SK-N-SH treated with all-trans-retinoic acid at 6 μM for 48 hours (cell line): ENCODE results near the gene ZFYVE27.

Experiments used
- ATAC-seq: fragments of 200-7000 bp; cut with Tn5 transposase; 3 replicates; pipeline ENCODE4 v1.9.1; 2020; ENCODE audit warnings: mild to moderate bottlenecking, moderate library complexity
- ARNTL ChIP-seq: fragments of 450-650 bp; formaldehyde crosslinking; IDR thresholded peaks from 2 replicates; pipeline ENCODE4 v1.5.0; 2020; ENCODE audit warnings: low read depth, mild to moderate bottlenecking, moderate library complexity, borderline replicate concordance
- BACH2 ChIP-seq: fragments of 250-450 bp; sonication (Bioruptor Pico); IDR thresholded peaks from 2 replicates; pipeline ENCODE4 v1.9.0; 2021; ENCODE audit warnings: mild to moderate bottlenecking, borderline replicate concordance
- CREB5 ChIP-seq: fragments of 250-450 bp; sonication (Bioruptor Pico); IDR thresholded peaks from 2 replicates; pipeline ENCODE4 v1.5.1; 2020; ENCODE audit warnings: low read depth, mild to moderate bottlenecking, moderate library complexity
- CSDC2 ChIP-seq: fragments of 250-450 bp; sonication (Bioruptor Pico); IDR thresholded peaks from 2 replicates; pipeline ENCODE4 v1.5.0; 2020; ENCODE audit warnings: mild to moderate bottlenecking, moderate library complexity
- ESRRG ChIP-seq: fragments of 250-450 bp; sonication (Bioruptor Pico); IDR thresholded peaks from 2 replicates; pipeline ENCODE4 v1.6.1; 2021; ENCODE audit warnings: mild to moderate bottlenecking
- GLIS3 ChIP-seq: fragments of 250-450 bp; sonication (Bioruptor Pico); IDR thresholded peaks from 2 replicates; pipeline ENCODE4 v1.5.0; 2020; ENCODE audit warnings: mild to moderate bottlenecking, moderate library complexity
- ISL1 ChIP-seq: fragments of 250-450 bp; sonication (Bioruptor Pico); IDR thresholded peaks from 2 replicates; pipeline ENCODE4 v2.1.2; 2022; ENCODE audit warnings: mild to moderate bottlenecking, moderate library complexity
- OSR1 ChIP-seq: fragments of 250-450 bp; sonication (Bioruptor Pico); IDR thresholded peaks from 2 replicates; pipeline ENCODE4 v1.8.0; 2022; ENCODE audit warnings: moderate library complexity, mild to moderate bottlenecking, inconsistent platforms
- POU6F1 ChIP-seq: fragments of 250-450 bp; sonication (Bioruptor Pico); IDR thresholded peaks from 2 replicates; pipeline ENCODE4 v1.8.0; 2021; ENCODE audit warnings: low read depth, mild to moderate bottlenecking, moderate library complexity, borderline replicate concordance
- PPARA ChIP-seq: fragments of 250-450 bp; sonication (Bioruptor Pico); IDR thresholded peaks from 2 replicates; pipeline ENCODE4 v1.5.0; 2020; ENCODE audit warnings: mild to moderate bottlenecking, borderline replicate concordance
- RARB ChIP-seq: fragments of 250-450 bp; sonication (Bioruptor Pico); IDR thresholded peaks from 2 replicates; pipeline ENCODE4 v1.8.0; 2021; ENCODE audit warnings: mild to moderate bottlenecking, moderate library complexity
- SNAI2 ChIP-seq: fragments of 250-450 bp; sonication (Bioruptor Pico); IDR thresholded peaks from 2 replicates; pipeline ENCODE4 v1.5.0; 2020; ENCODE audit warnings: mild to moderate bottlenecking, moderate library complexity
- TCF4 ChIP-seq: fragments of 250-450 bp; sonication (Bioruptor Pico); IDR thresholded peaks from 2 replicates; pipeline ENCODE4 v1.8.0; 2021; ENCODE audit warnings: mild to moderate bottlenecking, moderate library complexity, borderline replicate concordance
- TOX ChIP-seq: fragments of 250-450 bp; sonication (Bioruptor Pico); IDR thresholded peaks from 2 replicates; pipeline ENCODE4 v1.8.0; 2021; ENCODE audit warnings: mild to moderate bottlenecking, moderate library complexity, borderline replicate concordance
- ZC3H10 ChIP-seq: fragments of 250-450 bp; sonication (Bioruptor Pico); IDR thresholded peaks from 2 replicates; pipeline ENCODE4 v1.5.1; 2021; ENCODE audit warnings: mild to moderate bottlenecking, moderate library complexity
- ZFP3 ChIP-seq: fragments of 250-450 bp; sonication (Bioruptor Pico); IDR thresholded peaks from 2 replicates; pipeline ENCODE4 v1.5.0; 2020; ENCODE audit warnings: mild to moderate bottlenecking, moderate library complexity
- ZFP30 ChIP-seq: fragments of 450-650 bp; formaldehyde crosslinking; IDR thresholded peaks from 2 replicates; pipeline ENCODE4 v1.5.0; 2022; ENCODE audit warnings: mild to moderate bottlenecking, moderate library complexity
- ZNF565 ChIP-seq: fragments of 450-650 bp; formaldehyde crosslinking; conservative IDR thresholded peaks from 2 replicates; pipeline ENCODE4 v1.5.0; 2020; ENCODE audit warnings: low read depth, mild to moderate bottlenecking, moderate library complexity
- ZNF70 ChIP-seq: fragments of 450-650 bp; formaldehyde crosslinking; IDR thresholded peaks from 2 replicates; pipeline ENCODE4 v1.5.0; 2020; ENCODE audit warnings: mild to moderate bottlenecking, moderate library complexity
- ZNF8 ChIP-seq: fragments of 450-650 bp; formaldehyde crosslinking; IDR thresholded peaks from 2 replicates; pipeline ENCODE4 v1.5.0; 2020; ENCODE audit warnings: mild to moderate bottlenecking, moderate library complexity
- TF ChIP-seq, protein P1 (sequence below): fragments of 250-450 bp; sonication (Bioruptor Pico); IDR thresholded peaks from 2 replicates; pipeline ENCODE4 v1.5.1; 2021; ENCODE audit warnings: mild to moderate bottlenecking, moderate library complexity
- TF ChIP-seq, protein P2 (sequence below): fragments of 250-450 bp; sonication (Bioruptor Pico); IDR thresholded peaks from 2 replicates; pipeline ENCODE4 v1.8.0; 2020; ENCODE audit warnings: mild to moderate bottlenecking, moderate library complexity, borderline replicate concordance
- TF ChIP-seq, protein P3 (sequence below): fragments of 250-450 bp; sonication (Bioruptor Pico); IDR thresholded peaks from 2 replicates; pipeline ENCODE4 v1.5.0; 2020; ENCODE audit warnings: mild to moderate bottlenecking, moderate library complexity

The ZFYVE27 gene

DNA sequence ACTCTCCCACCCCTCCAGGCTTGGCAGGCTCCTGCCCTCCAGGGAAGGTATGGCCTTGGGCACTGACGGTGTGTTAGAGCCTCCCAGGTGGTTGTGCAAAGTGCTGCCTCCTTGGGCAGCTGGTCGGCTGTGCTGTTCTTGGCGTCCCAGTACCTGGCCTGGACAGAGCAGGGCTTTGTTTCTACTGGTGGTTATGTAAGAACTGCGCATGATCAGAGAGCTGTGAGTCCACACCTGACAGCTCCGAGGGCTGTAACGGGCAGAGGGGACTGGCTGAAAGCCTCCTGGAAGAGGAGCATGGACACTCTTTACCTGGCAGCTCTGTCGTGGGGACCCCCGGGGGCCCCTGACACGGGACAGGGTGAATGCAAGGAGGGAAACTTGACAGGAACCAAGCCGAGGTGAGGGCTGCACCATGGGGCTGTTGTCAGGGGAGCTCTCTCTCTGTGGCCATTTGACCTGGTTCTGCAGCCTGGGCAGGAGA is 37.9 kb downstream of the ZFYVE27 start:
- ATAC-seq: no peak
- TF ChIP-seq, protein P1, sequence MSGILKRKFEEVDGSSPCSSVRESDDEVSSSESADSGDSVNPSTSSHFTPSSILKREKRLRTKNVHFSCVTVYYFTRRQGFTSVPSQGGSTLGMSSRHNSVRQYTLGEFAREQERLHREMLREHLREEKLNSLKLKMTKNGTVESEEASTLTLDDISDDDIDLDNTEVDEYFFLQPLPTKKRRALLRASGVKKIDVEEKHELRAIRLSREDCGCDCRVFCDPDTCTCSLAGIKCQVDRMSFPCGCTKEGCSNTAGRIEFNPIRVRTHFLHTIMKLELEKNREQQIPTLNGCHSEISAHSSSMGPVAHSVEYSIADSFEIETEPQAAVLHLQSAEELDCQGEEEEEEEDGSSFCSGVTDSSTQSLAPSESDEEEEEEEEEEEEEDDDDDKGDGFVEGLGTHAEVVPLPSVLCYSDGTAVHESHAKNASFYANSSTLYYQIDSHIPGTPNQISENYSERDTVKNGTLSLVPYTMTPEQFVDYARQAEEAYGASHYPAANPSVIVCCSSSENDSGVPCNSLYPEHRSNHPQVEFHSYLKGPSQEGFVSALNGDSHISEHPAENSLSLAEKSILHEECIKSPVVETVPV (CRISPR knock-in tag): no peak
- TF ChIP-seq ARNTL (no peak), ZNF8 (CRISPR knock-in tag) (no peak), TOX (CRISPR knock-in tag) (no peak), ZC3H10 (no peak), RARB (CRISPR knock-in tag) (no peak), SNAI2 (CRISPR knock-in tag) (no peak), CSDC2 (no peak), GLIS3 (no peak), ZFP3 (CRISPR knock-in tag) (no peak), ZFP30 (no peak), TCF4 (CRISPR knock-in tag) (no peak), OSR1 (no peak), ISL1 (CRISPR knock-in tag) (no peak), PPARA (CRISPR knock-in tag) (no peak), ZNF565 (CRISPR knock-in tag) (no peak), ESRRG (CRISPR knock-in tag) (no peak), POU6F1 (CRISPR knock-in tag) (no peak)
- TF ChIP-seq, protein P2, sequence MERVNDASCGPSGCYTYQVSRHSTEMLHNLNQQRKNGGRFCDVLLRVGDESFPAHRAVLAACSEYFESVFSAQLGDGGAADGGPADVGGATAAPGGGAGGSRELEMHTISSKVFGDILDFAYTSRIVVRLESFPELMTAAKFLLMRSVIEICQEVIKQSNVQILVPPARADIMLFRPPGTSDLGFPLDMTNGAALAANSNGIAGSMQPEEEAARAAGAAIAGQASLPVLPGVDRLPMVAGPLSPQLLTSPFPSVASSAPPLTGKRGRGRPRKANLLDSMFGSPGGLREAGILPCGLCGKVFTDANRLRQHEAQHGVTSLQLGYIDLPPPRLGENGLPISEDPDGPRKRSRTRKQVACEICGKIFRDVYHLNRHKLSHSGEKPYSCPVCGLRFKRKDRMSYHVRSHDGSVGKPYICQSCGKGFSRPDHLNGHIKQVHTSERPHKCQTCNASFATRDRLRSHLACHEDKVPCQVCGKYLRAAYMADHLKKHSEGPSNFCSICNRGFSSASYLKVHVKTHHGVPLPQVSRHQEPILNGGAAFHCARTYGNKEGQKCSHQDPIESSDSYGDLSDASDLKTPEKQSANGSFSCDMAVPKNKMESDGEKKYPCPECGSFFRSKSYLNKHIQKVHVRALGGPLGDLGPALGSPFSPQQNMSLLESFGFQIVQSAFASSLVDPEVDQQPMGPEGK (CRISPR knock-in tag): no peak
- TF ChIP-seq, protein P3, sequence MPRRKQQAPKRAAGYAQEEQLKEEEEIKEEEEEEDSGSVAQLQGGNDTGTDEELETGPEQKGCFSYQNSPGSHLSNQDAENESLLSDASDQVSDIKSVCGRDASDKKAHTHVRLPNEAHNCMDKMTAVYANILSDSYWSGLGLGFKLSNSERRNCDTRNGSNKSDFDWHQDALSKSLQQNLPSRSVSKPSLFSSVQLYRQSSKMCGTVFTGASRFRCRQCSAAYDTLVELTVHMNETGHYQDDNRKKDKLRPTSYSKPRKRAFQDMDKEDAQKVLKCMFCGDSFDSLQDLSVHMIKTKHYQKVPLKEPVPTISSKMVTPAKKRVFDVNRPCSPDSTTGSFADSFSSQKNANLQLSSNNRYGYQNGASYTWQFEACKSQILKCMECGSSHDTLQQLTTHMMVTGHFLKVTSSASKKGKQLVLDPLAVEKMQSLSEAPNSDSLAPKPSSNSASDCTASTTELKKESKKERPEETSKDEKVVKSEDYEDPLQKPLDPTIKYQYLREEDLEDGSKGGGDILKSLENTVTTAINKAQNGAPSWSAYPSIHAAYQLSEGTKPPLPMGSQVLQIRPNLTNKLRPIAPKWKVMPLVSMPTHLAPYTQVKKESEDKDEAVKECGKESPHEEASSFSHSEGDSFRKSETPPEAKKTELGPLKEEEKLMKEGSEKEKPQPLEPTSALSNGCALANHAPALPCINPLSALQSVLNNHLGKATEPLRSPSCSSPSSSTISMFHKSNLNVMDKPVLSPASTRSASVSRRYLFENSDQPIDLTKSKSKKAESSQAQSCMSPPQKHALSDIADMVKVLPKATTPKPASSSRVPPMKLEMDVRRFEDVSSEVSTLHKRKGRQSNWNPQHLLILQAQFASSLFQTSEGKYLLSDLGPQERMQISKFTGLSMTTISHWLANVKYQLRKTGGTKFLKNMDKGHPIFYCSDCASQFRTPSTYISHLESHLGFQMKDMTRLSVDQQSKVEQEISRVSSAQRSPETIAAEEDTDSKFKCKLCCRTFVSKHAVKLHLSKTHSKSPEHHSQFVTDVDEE (CRISPR knock-in tag): no peak

DNA sequence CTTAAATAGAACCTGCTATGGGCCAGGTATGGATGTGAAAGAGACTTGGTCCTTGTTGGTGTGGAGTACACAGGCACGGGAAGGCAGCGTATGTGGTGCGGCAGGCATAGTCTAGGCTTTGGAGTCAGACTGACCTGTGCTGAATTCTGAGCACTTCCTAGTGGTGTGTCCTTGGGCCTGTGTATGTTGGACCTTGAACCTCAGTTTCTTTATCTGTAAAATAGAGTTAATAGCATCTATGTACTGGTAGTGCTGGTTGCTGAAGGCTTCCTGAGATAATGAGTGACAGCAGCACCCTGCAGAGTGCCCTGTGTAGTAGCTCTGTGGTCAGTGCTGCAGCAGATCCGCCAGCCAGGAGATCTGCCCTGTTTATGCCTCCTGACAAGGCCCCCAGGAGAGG is 40.2 kb downstream of the ZFYVE27 start:
- no peak for ATAC-seq
- TF ChIP-seq GLIS3: no peak
- TF ChIP-seq ZNF565 (CRISPR knock-in tag): no peak
- TF ChIP-seq POU6F1 (CRISPR knock-in tag): no peak
- TF ChIP-seq CREB5 (CRISPR knock-in tag): no peak
- TF ChIP-seq ZNF70 (CRISPR knock-in tag): no peak
- no peak for TF ChIP-seq ARNTL
- TF ChIP-seq, protein P1 (CRISPR knock-in tag): no peak
- TF ChIP-seq TOX (CRISPR knock-in tag): no peak
- TF ChIP-seq, protein P2 (CRISPR knock-in tag): no peak
- TF ChIP-seq ESRRG (CRISPR knock-in tag): no peak
- no peak for TF ChIP-seq ZFP3 (CRISPR knock-in tag)
- no peak for TF ChIP-seq BACH2 (CRISPR knock-in tag)
- no peak for TF ChIP-seq ZFP30
- no peak for TF ChIP-seq PPARA (CRISPR knock-in tag)
- no peak for TF ChIP-seq ISL1 (CRISPR knock-in tag)
- no peak for TF ChIP-seq OSR1
